ENCODE measurements around the gene PTPRG.

PTPRG gene

GRCh38 chr3:62332835-62333244, 771.5 kb downstream of the PTPRG start:
- DNase-seq, result no peak

GRCh38 chr3:62335196-62335595, 773.8 kb downstream of the PTPRG start:
- no peak for DNase-seq

- no peak for DNase-seq
Observed at GRCh38 chr3:62343755-62344154, 782.4 kb downstream of the PTPRG start.

All from NCI-H187 treated with DMSO at 0.1 percent for 48 hours (cell line).